HepG2 (cell line): ENCODE data around the gene LENEP. TPM values are rescaled to one million over a fixed set of nuclear protein-coding genes. Genes with fewer than 3 reads are reported as not detected.
A peak's percentile ranks its signal among the peaks of the same experiment; 100 is the strongest.

ENCODE experiments used
- ATF6 ChIP-seq: sonication (generic); formaldehyde crosslinking; conservative IDR thresholded peaks from 2 replicates; pipeline ENCODE4 v1.4.0; 2020; ENCODE audit warnings: missing genetic modification reagents
- ATRX ChIP-seq: sonication (generic); formaldehyde crosslinking; IDR thresholded peaks from 2 replicates; pipeline ENCODE4 v1.4.0; 2020; ENCODE audit warnings: missing genetic modification reagents, borderline replicate concordance
- FOXA3 ChIP-seq: IDR thresholded peaks from 2 replicates; pipeline ENCODE4 v1.6.1; 2016; ENCODE audit warnings: missing genetic modification reagents, missing compliant biosample characterization
- GABPA ChIP-seq, 2 experiments: IDR thresholded peaks; 2 replicates each; pipeline ENCODE4 v1.6.1; 2011 to 2016; ENCODE audit warnings: low read depth in 2 of 2, low read length in 1 of 2, missing biosample characterization in 1 of 2, missing genetic modification characterization in 1 of 2
- HMGXB4 ChIP-seq, 2 experiments: sonication (generic) in 1 of 2; formaldehyde crosslinking in 1 of 2; IDR thresholded peaks; 2 replicates each; pipeline versions ENCODE4 v1.4.0 to v1.6.1; 2018 to 2020; ENCODE audit warnings: missing genetic modification reagents in 2 of 2, borderline replicate concordance in 1 of 2, low read depth in 1 of 2, mild to moderate bottlenecking in 1 of 2, missing biosample characterization in 1 of 2
- ISL2 ChIP-seq: sonication (generic); formaldehyde crosslinking; IDR thresholded peaks from 2 replicates; pipeline ENCODE4 v1.5.0; 2020; ENCODE audit warnings: missing genetic modification reagents
- RXRB ChIP-seq: IDR thresholded peaks from 2 replicates; pipeline ENCODE4 v1.6.1; 2016; ENCODE audit warnings: borderline replicate concordance, missing genetic modification reagents, missing compliant biosample characterization
- SUZ12 ChIP-seq: fragments of 150-350 bp; IDR thresholded peaks from 2 replicates; pipeline ENCODE4 v1.6.1; 2014; ENCODE audit warnings: low read depth, low read length
- ZBTB14 ChIP-seq: sonication (generic); formaldehyde crosslinking; IDR thresholded peaks from 2 replicates; pipeline ENCODE4 v1.4.0; 2020; ENCODE audit warnings: missing genetic modification reagents
- ZBTB39 ChIP-seq: sonication (generic); formaldehyde crosslinking; IDR thresholded peaks from 2 replicates; pipeline ENCODE4 v1.5.0; 2020; ENCODE audit warnings: missing genetic modification reagents
- ZIK1 ChIP-seq: sonication (generic); formaldehyde crosslinking; IDR thresholded peaks from 2 replicates; pipeline ENCODE4 v1.5.0; 2020; ENCODE audit warnings: mild to moderate bottlenecking, low read depth, missing genetic modification reagents, borderline replicate concordance
- ZNF12 ChIP-seq: sonication (generic); formaldehyde crosslinking; IDR thresholded peaks from 2 replicates; pipeline ENCODE4 v1.5.0; 2020; ENCODE audit warnings: missing genetic modification reagents
- ZNF225 ChIP-seq: sonication (generic); formaldehyde crosslinking; IDR thresholded peaks from 2 replicates; pipeline ENCODE4 v1.4.0; 2020; ENCODE audit warnings: mild to moderate bottlenecking, missing genetic modification reagents
- ZNF235 ChIP-seq: sonication (generic); formaldehyde crosslinking; IDR thresholded peaks from 2 replicates; pipeline ENCODE4 v1.8.1; 2023; ENCODE audit warnings: mild to moderate bottlenecking, missing genetic modification reagents, borderline replicate concordance
- ZNF33B ChIP-seq: sonication (generic); formaldehyde crosslinking; IDR thresholded peaks from 2 replicates; pipeline ENCODE4 v1.5.1; 2020; ENCODE audit warnings: mild to moderate bottlenecking, missing genetic modification reagents
- ZNF432 ChIP-seq: sonication (generic); formaldehyde crosslinking; IDR thresholded peaks from 2 replicates; pipeline ENCODE4 v1.5.0; 2020; ENCODE audit warnings: missing genetic modification reagents, mild to moderate bottlenecking, borderline replicate concordance
- ZNF503 ChIP-seq: sonication (generic); formaldehyde crosslinking; IDR thresholded peaks from 2 replicates; pipeline ENCODE4 v1.4.0; 2020; ENCODE audit warnings: missing genetic modification reagents
- ZNF543 ChIP-seq: sonication (generic); formaldehyde crosslinking; IDR thresholded peaks from 2 replicates; pipeline ENCODE4 v1.4.0; 2020; ENCODE audit warnings: mild to moderate bottlenecking, missing genetic modification reagents
- ZNF772 ChIP-seq: sonication (generic); formaldehyde crosslinking; IDR thresholded peaks from 2 replicates; pipeline ENCODE4 v1.5.0; 2020; ENCODE audit warnings: mild to moderate bottlenecking, missing genetic modification reagents
- ZSCAN9 ChIP-seq: IDR thresholded peaks from 2 replicates; pipeline ENCODE4 v1.6.1; 2016; ENCODE audit warnings: borderline replicate concordance
- polyA plus RNA-seq, 8 experiments: library from polyadenylated mRNA; depleted of rRNA in 3 of 8; stranded (reverse) in 7 of 8; unstranded in 1 of 8; fragments of >200 nt; fragmentation: Illumina TruSeq in 4 of 8; extraction: Trizol in 4 of 8; gene quantifications; 2 replicates each; pipeline versions ENCODE4 v1.2.1 to v1.2.3, GENCODE V29; 2011 to 2016; ENCODE audit warnings: low read depth in 4 of 8, missing spikeins in 1 of 8, mixed read lengths in 1 of 8; ENCODE audit not compliant: insufficient read depth in 1 of 8
- total RNA-seq, 5 experiments: library from RNA; depleted of rRNA; stranded (reverse); fragments of >200 nt; fragmentation: Illumina TruSeq; extraction: Trizol; gene quantifications; 2 replicates each; pipeline ENCODE4 v1.2.3, GENCODE V29; 2016; ENCODE audit warnings: low read depth in 1 of 5

LENEP gene
- total and polyA plus RNA-seq, 2 of the 13 experiments (the other 11 are each of a cell fraction or from before 2014, with no cell fraction given): 0.29 TPM; not detected in 1

GRCh38 chr1:155000726-155001424 is 7.5 kb downstream of the LENEP start (continued):
- TF ChIP-seq ZBTB39 (no peak), ZSCAN9 (CRISPR knock-in tag) (peak; percentile 78), RXRB (CRISPR knock-in tag) (peak; percentile 99), ZNF543 (CRISPR knock-in tag) (peak; percentile 87; the same call in 1 of the 2 replicates), SUZ12 (no peak), ZNF12 (CRISPR knock-in tag) (peak; percentile 18; the same call in 1 of the 2 replicates), FOXA3 (peak; percentile 66; the same call in 1 of the 2 replicates), ZNF235 (CRISPR knock-in tag) (peak; percentile 46; the same call in 1 of the 2 replicates), ATF6 (CRISPR knock-in tag) (no peak), ZNF432 (CRISPR knock-in tag) (no peak), GABPA (IDR thresholded peaks at IDR 0.05; ENCODE audit: low read depth, low read length) (peak; percentile 17; the same call in 1 of the 2 replicates), GABPA (CRISPR knock-in tag; IDR thresholded peaks at IDR 0.05; ENCODE audit: low read depth) (peak; percentile 66), ZNF225 (no peak; the same call in 1 of the 2 replicates), ATRX (CRISPR knock-in tag) (no peak), ISL2 (CRISPR knock-in tag) (peak; percentile 76; the same call in 1 of the 2 replicates), ZIK1 (no peak), ZNF503 (CRISPR knock-in tag) (peak; percentile 49; the same call in 1 of the 2 replicates), ZNF33B (CRISPR knock-in tag) (no peak), HMGXB4 (CRISPR knock-in tag; IDR thresholded peaks at IDR 0.05; ENCODE audit: borderline replicate concordance in 1 of 2, low read depth in 1 of 2) (peak; percentile 70 to 74), ZNF772 (CRISPR knock-in tag) (no peak; the same call in 1 of the 2 replicates), ZBTB14 (CRISPR knock-in tag) (no peak; the same call in 1 of the 2 replicates)
